Fibroblast of the conjunctiva (primary cell): ENCODE measurements around the gene C3orf70.

Experiments
- DNase-seq: peaks from one replicate; pipeline ENCODE4 v3.0.0-alpha.2; 2010; ENCODE audit warnings: low read depth

The C3orf70 gene

GRCh38 chr3:185087419-185087818, 65.4 kb downstream of the C3orf70 start:
- DNase-seq = no peak

- no peak for DNase-seq
These were observed 68.0 kb downstream of the C3orf70 start for GRCh38 chr3:185084901-185085300.

- no peak for DNase-seq
These were observed 68.5 kb downstream of the C3orf70 start for GRCh38 chr3:185084402-185084801.

GRCh38 chr3:185082829-185083228, 70.0 kb downstream of the C3orf70 start:
- no peak for DNase-seq

- DNase-seq = no peak
These were observed 70.7 kb downstream of the C3orf70 start for GRCh38 chr3:185082149-185082548.

GRCh38 chr3:185081521-185081920, 71.3 kb downstream of the C3orf70 start:
- DNase-seq = no peak

- no peak for DNase-seq
These were observed 73.2 kb downstream of the C3orf70 start for GRCh38 chr3:185079625-185080024.

GRCh38 chr3:185076219-185076618, 76.6 kb downstream of the C3orf70 start:
- no peak for DNase-seq

- DNase-seq = no peak
These were observed 77.3 kb downstream of the C3orf70 start for GRCh38 chr3:185075547-185075946.

GRCh38 chr3:185071287-185071800, 81.5 kb downstream of the C3orf70 start:
- DNase-seq = no peak

GRCh38 chr3:185070491-185071286, 82.2 kb downstream of the C3orf70 start:
- no peak for DNase-seq

GRCh38 chr3:185069037-185070030, 83.5 kb downstream of the C3orf70 start:
- no peak for DNase-seq

GRCh38 chr3:185067173-185067572, 85.7 kb downstream of the C3orf70 start:
- DNase-seq = no peak

GRCh38 chr3:185066251-185066650, 86.6 kb downstream of the C3orf70 start:
- DNase-seq = no peak

- no peak for DNase-seq
These were observed 87.8 kb downstream of the C3orf70 start for GRCh38 chr3:185065059-185065458.

- DNase-seq = no peak
These were observed 89.4 kb downstream of the C3orf70 start for GRCh38 chr3:185063431-185063830.

- DNase-seq = no peak
These were observed 90.7 kb downstream of the C3orf70 start for GRCh38 chr3:185062191-185062590.

- no peak for DNase-seq
These were observed 92.2 kb downstream of the C3orf70 start for GRCh38 chr3:185060655-185061054.

GRCh38 chr3:185059766-185060165, 93.1 kb downstream of the C3orf70 start:
- no peak for DNase-seq

GRCh38 chr3:185058796-185059195, 94.1 kb downstream of the C3orf70 start:
- DNase-seq = no peak

GRCh38 chr3:185057829-185058228, 95.0 kb downstream of the C3orf70 start:
- DNase-seq = no peak

GRCh38 chr3:185056908-185057307, 96.0 kb downstream of the C3orf70 start:
- no peak for DNase-seq

GRCh38 chr3:185052631-185053030, 100.2 kb downstream of the C3orf70 start:
- DNase-seq = no peak
